B cell (primary cell): ENCODE data around the gene ANKS1B.

Experiments used
- EZH2 ChIP-seq: IDR thresholded peaks from 2 replicates; pipeline ENCODE4 v1.6.1; 2012; ENCODE audit warnings: borderline replicate concordance, low read depth, mild to moderate bottlenecking, moderate library complexity, low read length; ENCODE audit not compliant: insufficient read depth, poor library complexity, severe bottlenecking
- TF ChIP-seq, protein P1 (sequence below): fragments of 200-600 bp; IDR thresholded peaks from one replicate; pipeline ENCODE4 v1.8.0; 2022; ENCODE audit warnings: antibody characterized with exemption, mild to moderate bottlenecking

DNA sequence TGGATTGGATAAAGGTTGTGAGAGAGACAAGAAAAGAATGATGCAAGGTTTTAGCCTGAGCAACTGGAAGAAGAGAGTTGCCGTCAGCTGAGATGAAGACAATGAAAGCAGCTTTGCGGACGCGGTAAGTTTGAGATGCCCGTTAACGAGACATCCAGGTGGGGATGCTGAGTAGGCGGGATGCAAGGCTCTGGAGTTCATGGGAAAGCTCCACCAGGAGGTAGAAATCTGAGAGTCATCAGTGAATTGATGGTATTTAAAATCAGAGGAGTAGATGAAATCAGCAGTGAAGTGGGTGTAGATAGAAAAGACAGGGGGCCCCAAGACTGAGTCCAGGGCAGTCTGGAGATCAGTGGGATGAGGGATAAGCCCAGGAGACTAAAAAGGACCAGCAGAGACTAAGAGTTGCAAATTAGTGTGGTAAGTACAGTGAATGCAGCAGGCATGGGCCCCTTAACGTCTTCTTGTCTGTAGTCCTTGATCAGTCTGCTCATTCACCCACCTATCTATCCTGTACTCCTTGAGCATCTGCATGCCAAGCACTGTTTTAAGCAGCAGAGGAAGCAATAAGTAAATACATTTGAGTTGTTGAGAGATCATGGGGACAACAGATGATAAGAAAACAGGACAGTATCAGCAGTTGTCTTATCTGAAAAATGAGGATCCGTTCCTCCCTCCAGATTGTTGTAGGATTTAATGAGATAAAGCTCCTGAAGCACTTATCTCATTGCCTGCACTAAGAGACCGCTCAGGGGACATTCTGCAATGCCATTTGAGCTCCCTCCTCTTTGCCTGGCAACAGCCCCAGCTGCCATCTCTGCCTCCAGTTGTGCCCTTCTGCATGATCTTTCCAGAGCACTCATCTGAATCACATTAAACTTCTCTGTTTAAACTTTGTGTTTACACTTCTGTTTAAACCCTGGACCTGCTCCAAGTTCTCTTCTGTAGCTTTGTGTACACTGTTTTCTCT is 1248.1 kb downstream of the ANKS1B start:
- no peak for TF ChIP-seq EZH2
- TF ChIP-seq, protein P1, sequence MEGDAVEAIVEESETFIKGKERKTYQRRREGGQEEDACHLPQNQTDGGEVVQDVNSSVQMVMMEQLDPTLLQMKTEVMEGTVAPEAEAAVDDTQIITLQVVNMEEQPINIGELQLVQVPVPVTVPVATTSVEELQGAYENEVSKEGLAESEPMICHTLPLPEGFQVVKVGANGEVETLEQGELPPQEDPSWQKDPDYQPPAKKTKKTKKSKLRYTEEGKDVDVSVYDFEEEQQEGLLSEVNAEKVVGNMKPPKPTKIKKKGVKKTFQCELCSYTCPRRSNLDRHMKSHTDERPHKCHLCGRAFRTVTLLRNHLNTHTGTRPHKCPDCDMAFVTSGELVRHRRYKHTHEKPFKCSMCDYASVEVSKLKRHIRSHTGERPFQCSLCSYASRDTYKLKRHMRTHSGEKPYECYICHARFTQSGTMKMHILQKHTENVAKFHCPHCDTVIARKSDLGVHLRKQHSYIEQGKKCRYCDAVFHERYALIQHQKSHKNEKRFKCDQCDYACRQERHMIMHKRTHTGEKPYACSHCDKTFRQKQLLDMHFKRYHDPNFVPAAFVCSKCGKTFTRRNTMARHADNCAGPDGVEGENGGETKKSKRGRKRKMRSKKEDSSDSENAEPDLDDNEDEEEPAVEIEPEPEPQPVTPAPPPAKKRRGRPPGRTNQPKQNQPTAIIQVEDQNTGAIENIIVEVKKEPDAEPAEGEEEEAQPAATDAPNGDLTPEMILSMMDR: no peak
